NOMO-1 treated with DMSO at 0.1 percent for 48 hours (cell line): ENCODE data around the gene ITGB3.
"Not testable (repeated sequence)": the region's sequence is repeated elsewhere in the genome, so short reads cannot be mapped to it uniquely, and the experiment has no call there.

Experiments
- DNase-seq: peaks from one replicate; lab custom pipeline; 2025; ENCODE audit not compliant: unreplicated experiment; lab: John Stamatoyannopoulos, UW

Gene ITGB3

DNA sequence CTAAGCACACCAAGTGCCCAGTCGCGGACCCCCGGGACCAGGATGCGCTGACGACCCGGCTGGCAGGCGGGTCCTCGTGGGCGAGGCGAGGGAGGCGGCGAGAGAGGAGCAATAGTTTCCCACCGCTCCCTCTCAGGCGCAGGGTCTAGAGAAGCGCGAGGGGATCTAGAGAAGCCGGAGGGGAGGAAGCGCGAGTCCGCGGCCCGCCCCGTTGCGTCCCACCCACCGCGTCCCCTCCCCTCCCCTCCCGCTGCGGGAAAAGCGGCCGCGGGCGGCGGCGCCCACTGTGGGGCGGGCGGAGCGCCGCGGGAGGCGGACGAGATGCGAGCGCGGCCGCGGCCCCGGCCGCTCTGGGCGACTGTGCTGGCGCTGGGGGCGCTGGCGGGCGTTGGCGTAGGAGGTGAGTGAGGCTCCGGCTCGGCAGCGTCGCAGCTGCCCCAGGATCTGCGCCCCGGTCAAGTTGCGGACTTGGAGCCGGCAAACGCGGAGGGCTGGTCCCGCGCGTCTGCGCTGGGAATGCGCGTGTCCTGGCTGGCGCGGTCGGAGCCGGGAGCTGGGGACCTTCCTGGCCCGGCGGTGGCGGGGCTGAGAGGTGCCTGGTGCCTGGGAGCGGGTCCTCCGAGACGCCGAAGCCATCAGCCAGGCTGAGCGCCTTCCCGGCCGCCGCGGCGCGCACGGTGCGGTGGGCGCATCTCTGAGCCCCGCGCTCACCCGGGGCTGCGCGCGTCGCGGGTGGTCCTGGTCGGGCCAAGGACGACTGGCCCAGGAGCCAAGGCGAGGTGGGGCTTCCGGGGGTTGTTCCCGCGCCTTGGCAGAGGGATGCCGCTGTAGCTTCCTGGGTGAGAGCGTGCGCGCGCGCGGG is at the start of gene ITGB3:
ITGB3 (plus strand) TSS at position 287 of the 862 bp plus-strand sequence; CDS start at position 322, 35 bp downstream.
- DNase-seq: peak; percentile 63

DNA sequence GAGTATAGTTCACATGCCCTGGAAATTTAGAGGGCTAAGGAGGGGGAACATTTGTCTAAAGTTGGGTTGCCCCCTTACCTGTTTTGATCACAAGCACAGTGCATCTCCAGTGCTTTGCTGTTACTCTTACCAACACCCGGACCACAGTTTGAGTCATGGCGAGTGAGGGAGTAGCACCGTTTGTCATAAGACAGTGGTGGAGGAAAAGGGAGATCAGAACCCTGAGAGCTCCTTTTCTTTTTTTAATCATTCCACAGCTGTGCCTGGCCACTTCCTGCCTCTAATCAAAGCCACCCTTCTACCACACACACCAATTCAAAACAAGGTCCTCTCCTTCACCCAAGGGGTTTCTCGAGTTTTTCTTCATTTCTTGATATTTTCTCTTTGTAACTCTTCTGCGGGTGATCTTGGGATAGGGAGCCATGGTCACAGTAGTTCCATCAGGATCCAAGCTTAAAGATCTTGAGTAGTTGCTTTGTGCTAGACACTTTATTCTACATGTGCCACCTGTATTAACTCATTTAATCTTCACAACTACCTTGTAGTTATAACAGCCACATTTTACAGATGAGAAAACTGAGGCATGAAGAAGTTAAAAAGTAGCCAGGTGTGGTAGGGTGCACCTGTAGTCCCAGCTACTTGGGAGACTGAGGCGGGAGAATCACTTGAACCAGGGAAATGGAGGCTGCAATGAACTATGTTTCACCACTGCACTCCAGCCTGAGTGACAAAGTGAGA is 49.5 kb upstream of the ITGB3 start:
- no peak for DNase-seq

DNA sequence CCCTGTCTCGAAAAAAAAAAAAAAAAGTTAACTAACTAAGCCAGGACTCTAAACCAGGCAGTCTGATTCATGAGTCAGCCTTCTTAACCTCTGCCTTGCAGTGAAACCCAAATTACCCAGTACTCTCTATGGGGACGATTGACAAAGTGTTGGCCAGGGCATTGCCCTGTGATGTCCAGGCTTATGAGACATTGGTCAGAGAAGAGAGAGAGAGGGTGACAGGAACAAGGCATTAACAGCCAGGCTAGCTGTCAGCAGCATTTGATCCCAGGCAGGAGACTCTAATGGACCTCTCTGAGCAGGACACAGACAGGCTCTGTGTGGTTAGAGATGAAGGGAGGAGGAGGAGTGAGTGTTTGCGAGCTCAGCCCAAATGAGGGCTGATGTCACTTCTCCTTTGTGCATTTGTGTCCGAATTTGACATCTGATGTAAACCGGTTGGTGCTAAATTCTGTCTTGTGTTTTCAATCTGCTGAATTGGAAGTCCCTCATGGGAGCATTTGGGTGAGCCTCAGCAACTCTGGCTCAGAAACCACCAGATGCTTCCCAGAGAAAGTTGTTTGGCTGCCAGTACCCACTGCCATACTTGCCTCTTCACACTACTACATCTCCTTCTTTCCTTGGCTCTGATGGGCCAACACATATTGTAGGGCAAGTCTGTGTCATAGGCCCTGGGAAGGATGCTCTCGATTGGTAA is 48.8 kb upstream of the ITGB3 start:
- peak; percentile 14 for DNase-seq

DNA sequence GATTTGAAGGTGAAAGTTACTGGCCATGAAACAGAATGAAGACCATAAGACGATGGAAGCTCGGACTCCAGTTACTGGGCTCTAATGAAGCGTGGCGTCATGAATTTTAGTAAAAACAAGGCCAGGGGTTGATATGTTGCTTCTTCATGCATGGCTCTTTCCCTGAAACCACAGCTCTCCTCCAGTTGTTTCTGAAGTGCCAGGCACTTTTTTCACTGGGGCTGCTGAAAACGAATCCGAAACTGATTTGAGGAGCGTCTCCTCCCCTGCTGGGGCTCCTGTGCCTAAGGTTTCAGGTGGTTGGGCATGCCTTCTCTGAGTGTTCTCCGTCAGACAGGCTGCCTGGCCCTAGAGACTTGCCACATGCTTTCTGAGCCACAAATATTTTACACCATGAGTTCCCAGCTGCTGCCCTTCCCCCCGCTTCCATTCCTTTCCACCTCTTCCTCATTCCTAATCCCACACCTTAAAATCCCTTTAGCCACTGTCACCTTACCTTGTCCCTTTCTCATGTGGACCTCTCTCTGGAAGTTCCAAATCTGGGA is 48.1 kb upstream of the ITGB3 start:
- no peak for DNase-seq

DNA sequence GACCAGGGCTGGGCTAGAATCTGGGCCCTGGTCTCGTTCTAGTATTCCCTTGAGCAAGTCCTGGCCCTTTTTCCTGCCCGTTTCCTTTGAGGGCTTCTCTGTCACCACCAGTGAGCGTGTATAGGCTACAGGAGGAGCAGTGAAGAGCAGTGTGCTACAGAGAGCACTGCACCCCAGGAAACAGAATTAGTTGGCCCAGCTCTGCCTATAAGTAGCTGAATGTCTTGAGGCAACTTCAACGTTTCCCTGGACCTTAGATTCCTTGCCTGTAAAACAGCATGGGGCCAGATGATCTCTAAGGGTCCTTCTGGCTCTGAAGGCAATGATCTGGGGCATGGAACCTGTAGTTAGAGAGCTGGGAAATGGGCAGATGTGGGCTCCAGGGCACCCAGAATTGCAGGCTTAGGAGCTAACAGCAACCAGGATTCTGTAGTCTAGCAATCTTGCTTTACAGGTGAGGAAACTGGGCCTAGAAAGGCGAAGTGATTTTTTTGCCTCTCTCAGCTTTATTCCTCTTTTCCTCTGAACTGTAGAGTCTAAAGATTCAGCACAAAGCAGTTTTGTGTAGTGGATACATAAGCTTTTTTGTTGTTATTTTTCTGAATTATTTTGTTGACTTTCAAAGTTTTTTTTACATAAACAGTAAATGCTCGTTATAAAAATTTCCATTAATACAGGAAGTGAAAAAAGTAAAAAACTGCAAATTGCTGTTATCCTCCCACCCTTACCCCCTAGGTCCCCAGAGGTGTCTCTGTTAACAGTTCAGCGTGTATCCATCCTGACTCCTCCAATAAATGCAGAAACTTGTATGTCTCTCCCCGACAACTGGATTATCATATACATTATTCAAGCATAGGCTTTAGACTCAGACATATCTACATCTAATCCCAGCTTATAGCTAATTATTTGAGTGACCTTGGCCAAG is 46.2 kb upstream of the ITGB3 start:
- no peak for DNase-seq

DNA sequence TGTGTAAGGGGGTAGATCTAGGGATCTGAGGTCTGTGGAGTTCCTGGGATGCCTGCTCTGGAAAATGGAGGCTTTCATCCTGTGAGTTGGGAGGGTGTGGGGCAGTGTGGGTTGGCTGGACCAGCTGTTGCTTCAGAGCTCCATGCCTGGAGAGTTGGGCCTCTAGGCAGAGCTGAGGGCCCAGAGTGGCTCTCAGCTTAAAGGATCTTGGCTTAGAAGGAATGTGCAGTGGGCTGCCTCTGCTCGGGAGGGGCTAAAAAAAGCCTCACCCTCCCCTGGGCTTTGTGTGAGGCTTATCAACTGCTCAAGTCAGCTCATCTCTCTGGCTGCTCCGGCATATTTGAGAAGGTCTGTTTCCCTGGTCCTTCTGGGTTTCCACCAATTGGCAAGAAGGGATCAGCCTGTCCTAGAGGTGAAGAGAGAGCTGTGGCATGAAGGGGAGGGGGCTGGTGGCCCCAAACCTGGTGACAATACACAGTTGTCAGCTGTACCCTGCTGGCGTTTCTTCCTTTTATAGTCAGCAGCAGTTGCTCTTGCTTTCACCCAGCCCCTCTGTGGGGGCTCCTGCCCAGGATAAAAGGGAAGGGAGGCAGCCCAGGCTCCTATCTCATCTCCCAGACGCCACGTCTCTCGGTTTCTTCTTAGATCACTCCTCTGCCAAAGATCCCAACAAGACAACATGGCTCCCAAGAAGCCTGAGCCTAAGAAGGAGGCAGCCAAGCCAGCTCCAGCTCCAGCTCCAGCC is 44.7 kb upstream of the ITGB3 start, which contains the start of gene MYL4:
MYL4 (plus strand) TSS at position 605 of the 745 bp plus-strand sequence; CDS start at position 680, 75 bp downstream.
- no peak for DNase-seq

DNA sequence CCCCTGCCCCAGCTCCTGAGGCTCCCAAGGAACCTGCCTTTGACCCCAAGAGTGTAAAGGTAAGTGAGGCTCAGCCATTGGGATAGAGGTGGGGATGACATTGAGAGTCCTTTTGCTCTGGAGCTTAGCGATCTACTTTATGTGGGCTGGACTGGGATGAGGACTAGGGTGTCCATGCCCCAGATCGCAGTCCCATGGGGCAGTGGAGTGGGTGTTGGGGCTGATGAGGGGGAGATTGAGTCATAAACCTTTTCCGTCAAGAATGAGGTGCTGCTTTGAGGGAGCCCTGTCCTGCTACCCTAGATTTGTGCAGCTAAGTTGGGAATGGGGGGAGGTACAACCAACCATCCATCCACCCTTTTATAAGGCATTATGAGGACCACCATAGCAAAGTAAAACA is 44.1 kb upstream of the ITGB3 start:
- DNase-seq: no peak

DNA sequence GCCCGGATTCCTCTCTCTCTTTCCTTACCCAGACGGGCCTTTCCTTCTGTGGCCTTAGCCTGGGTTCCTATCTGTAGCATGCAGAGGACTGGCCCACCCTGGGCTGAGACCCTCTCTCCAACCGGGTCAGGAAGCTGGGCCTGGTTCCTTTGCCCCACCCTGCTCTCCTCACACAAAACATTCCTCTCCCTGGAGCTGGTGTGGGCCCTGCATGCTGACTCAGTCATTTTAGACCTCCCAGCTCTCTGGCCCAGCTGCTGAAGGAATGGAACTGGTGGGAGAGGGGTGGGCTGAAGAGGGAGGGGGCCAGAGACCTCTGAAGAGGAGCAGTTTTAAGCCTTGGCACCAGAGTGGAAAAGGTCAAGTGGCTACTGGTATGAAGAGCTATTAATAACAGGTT is 43.5 kb upstream of the ITGB3 start:
- no peak for DNase-seq

DNA sequence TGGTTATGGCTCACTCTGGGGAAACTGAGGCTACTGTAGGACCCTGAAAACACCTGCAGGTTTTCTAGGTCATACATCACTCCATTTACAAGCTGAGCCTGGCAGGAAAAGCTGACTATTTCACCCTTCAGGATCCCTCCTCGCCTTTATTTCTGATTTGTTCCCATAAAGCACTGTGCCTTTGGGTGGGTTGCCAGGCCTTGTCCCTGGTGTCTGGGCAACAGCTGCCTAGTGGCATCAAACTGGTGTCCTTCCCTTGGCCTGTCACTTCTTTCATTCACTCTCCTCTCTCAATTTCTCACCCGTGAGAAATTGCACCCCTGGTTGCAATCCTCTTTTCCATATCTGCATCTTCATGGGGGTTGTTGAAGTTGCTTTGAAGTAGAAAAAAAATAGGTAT is 42.8 kb upstream of the ITGB3 start:
- no peak for DNase-seq

DNA sequence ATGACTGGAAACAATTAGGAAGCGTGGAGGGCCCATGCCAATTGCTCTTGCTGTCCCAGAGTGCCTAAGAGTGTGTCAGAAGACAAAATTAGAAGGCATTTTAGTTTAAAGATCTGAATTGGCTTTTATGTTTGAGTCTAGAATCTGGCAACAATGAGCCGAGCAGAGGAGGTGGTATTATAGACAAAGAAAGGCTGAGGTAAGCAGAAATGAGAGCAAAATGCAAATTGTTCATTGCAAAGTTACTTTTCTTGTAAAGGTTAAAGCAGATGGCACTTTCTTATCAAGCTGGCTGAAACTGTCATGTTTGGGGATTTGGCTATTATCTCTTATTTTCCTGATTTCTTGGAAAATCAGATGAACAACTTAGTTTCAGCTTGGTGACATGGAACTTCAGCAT is 41.2 kb upstream of the ITGB3 start:
- no peak for DNase-seq

DNA sequence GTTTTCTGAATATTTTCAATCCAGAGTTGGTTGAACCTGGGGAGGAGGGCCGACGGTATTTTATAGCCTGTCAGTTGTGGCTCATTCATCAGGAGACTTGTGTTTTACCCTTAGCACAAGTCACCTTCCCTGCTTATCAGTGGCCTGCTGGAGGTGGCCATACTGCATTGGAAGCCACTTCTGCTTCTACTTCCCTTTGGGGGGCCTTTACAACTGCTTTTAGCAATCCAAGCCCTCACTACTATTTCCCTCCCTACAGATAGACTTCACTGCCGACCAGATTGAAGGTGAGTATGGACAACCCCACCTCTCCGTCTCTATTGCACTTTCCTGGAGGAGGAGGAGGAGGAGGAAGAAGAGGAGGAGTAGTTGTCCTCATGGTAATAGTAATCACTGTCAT is 40.1 kb upstream of the ITGB3 start:
- no peak for DNase-seq

DNA sequence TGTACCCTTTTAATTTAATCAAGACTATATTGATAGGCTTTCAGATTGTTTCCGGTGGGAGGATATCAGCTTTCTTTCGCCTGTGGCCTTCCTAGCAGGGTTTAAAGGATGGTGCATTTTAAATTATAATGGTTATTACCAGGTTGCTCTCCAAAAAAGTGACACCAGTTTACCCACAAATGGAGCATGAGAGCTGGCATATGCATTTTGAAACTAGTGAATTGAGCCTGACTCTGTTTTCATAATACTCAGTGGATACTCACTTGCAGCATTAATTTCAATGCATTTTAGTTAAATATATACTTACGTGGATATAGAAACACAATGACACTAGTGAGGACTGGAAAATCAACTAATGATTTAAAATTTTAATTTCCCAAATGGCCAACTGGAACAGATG is 38.7 kb upstream of the ITGB3 start:
- DNase-seq: no peak

DNA sequence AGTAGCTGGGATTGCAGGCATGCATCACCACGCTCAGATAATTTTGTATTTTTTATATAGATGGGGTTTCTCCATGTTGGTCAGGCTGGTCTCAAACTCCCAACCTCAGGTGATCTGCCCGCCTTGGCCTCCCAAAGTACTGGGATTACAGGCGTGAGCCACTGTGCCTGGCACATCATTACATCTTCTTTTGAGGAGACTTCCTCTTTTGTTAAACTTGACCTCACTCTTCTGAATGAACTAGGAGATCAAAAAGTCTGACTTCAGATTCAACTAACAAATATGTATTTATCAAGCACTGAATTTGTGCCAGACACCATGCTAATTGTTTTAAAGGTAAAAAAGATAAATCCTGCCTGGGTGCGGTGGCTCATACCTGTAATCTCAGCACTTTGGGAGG is 36.8 kb upstream of the ITGB3 start:
- not testable (repeated sequence) for DNase-seq

DNA sequence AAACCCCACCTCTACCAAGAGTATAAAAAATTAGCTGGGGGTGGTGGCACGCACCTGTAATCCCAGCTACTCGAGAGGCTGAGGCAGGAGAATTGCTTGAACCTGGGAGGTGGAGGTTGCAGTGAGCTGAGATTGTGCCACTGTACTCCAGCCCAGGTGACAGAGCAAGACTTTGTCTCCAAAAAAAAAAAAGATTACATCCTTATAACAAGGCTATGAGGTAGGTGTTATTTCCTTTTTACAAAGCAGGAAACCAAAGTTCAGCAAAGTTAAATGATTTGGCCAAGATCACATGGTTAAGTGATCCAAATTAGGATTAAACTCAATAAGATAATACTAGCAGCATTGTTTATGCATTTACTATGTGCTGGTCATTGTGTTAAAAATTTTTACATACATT is 36.3 kb upstream of the ITGB3 start:
- not testable (repeated sequence) for DNase-seq

DNA sequence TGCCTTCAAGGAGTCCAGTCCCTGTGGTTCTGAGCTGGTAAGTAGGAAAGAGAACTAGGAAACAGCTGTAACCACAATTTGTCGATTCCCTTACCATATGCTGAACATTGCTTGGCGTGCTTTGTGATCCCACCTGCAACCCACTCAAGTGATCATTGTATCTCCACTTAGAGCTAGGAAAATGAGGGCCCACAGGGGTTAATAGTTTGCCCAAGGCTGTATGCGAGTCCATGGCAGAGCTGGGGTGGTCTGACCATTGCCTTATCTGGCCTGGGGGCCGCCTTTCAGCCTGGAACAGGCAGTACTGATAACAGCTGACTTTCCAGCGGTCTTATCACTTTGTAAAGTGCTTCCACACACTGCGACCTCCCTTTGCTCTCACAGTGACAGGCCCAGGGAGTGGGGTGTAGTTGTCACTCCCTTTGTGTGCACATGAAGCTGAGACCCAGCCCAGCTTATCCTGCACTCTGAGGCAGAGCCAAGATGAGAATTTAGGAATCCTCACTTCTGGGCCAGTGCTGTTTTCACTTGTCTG is 34.7 kb upstream of the ITGB3 start:
- no peak for DNase-seq

DNA sequence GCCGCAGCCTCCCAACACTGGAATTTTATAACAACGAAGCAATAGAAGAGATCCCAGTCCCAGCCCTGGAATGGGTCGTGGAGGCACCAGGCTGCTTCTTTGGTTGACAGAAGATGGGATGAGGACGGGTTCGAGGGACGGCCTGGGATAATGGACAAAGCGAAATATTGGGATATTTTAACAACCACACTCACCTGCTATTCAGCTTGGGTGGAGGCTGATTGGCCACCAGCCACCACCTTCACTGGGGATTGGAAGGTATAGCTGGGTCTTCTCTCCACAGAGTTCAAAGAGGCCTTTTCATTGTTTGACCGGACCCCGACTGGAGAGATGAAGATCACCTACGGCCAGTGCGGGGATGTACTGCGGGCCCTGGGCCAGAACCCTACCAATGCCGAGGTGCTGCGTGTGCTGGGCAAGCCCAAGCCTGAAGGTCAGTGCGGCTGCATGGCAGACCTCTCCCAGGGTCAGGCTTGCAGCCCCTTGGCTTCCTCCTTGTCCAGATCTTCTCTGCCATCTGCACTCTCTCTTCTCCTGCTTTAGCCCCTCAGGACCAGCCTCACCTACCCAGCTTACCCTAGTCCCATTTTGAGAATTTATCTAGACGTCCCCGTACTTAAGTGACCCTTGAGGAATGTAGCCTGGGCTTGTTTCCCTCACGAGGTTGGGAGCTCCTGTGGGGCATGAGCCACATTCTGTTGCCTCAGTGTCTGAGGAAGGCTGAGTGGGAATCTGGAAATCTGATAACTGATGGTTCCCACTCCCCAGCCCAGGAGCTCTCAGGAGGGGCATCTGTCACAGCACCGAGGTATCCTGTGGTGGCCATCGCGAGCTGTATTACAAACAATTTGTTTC is 33.8 kb upstream of the ITGB3 start:
- DNase-seq: no peak

DNA sequence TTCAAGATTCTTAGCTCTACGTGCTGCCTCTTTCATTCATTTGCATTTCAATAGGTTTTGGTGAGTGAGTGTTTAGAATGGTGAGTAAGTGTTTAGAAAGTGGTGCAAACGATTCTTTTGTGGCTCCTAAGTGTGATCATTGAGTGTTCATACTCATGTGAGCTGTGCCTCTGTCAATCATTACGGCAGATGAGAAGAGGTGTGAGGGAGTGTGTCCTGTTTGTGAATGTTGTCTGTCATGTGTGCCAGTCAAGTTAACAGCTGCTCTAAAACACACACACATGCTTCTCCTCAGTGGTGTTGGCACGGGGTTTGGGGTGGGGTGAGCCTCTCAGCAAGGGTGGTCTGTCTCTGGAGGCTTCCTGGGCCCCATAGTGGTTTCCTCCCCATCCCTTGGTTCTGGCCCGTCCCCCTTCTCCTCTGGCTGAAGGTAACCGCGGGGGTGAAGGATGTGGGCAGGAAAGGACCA is 33.1 kb upstream of the ITGB3 start:
- no peak for DNase-seq

DNA sequence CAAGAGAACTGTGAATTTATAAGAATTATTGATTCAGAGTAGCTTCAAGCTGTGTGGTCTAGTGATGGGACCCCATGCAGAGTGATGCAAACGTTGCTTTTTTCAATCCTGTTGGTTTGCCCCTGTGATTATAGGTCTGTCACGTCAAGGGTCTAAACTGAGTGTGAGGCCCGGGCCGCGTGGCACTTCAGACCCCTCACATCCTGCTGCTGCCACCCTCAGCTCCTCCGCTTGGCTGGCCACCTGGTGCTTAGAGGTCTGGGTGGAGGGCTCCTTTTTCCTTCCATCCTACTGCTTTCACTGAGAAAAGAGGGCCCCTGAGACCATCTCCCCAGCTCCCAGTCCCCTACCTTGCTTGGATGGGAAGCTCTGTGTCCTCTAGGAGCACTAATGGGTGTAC is 32.5 kb upstream of the ITGB3 start:
- no peak for DNase-seq
